CD14-positive monocyte (primary cell): ENCODE measurements around the gene ZRANB3. TPM values are rescaled to one million over a fixed set of nuclear protein-coding genes. Genes with fewer than 3 reads are reported as not detected.
A peak's percentile ranks its signal among the peaks of the same experiment; 100 is the strongest.

Source experiments
- DNase-seq, 3 donors: peaks; one replicate each; pipeline ENCODE4 v3.0.0-alpha.2; 2011 to 2022
- H2AFZ ChIP-seq: 2 replicates; pipeline ENCODE4 v1.6.0; 2012; ENCODE audit warnings: mild to moderate bottlenecking, low read depth, low read length, inconsistent platforms; ENCODE audit not compliant: insufficient read depth, poor library complexity, severe bottlenecking
- H3K27ac ChIP-seq, 2 donors: 1 replicate in 1 of 2; 2 replicates in 1 of 2; pipeline ENCODE4 v1.5.1; 2012 to 2013; ENCODE audit warnings: low read length in 2 of 2, control low read depth in 1 of 2, inconsistent platforms in 1 of 2, low read depth in 1 of 2, mild to moderate bottlenecking in 1 of 2
- H3K27me3 ChIP-seq, 2 donors: one replicate each; pipeline versions ENCODE4 v1.6.0 to v1.6.1; 2011 to 2013; ENCODE audit warnings: low read length in 2 of 2; ENCODE audit not compliant: control insufficient read depth in 2 of 2, insufficient read depth in 2 of 2
- H3K36me3 ChIP-seq, 2 donors: replicated peaks in 1 of 2; 1 replicate in 1 of 2; 2 replicates in 1 of 2; pipeline versions ENCODE4 v1.5.1 to v1.6.1; 2012 to 2013; ENCODE audit warnings: low read length in 2 of 2, control low read depth in 1 of 2, inconsistent platforms in 1 of 2, mild to moderate bottlenecking in 1 of 2; ENCODE audit not compliant: insufficient read depth in 2 of 2, control insufficient read depth in 1 of 2
- H3K4me1 ChIP-seq, 2 donors: 1 replicate in 1 of 2; 2 replicates in 1 of 2; pipeline versions ENCODE4 v1.5.1 to v1.6.1; 2012 to 2013; ENCODE audit warnings: low read length in 2 of 2, control low read depth in 1 of 2, inconsistent platforms in 1 of 2, mild to moderate bottlenecking in 1 of 2, moderate library complexity in 1 of 2; ENCODE audit not compliant: insufficient read depth in 2 of 2, control insufficient read depth in 1 of 2
- H3K4me2 ChIP-seq: replicated peaks from 2 replicates; pipeline ENCODE3; 2012; ENCODE audit warnings: low read length, moderate library complexity, mild to moderate bottlenecking; ENCODE audit not compliant: poor library complexity, severe bottlenecking; ENCODE audit errors: extremely low read depth
- H3K4me3 ChIP-seq, 3 experiments: fragments of 200-600 bp in 1 of 3; sonication (generic) in 1 of 3; replicated peaks in 1 of 3; 1 replicate in 2 of 3; 2 replicates in 1 of 3; pipeline ENCODE4 v1.5.1; 2011 to 2013; ENCODE audit warnings: low read length in 3 of 3, mild to moderate bottlenecking in 3 of 3, control low read depth in 2 of 3, low read depth in 2 of 3, inconsistent platforms in 1 of 3, moderate library complexity in 1 of 3
- H3K79me2 ChIP-seq: 2 replicates; pipeline ENCODE4 v1.6.0; 2012; ENCODE audit warnings: mild to moderate bottlenecking, control low read depth, inconsistent platforms, low read length, moderate library complexity; ENCODE audit not compliant: insufficient read depth
- H3K9ac ChIP-seq: 2 replicates; pipeline ENCODE4 v1.6.0; 2017; ENCODE audit warnings: low read length, mild to moderate bottlenecking; ENCODE audit not compliant: insufficient read depth, poor library complexity, severe bottlenecking
- H3K9me3 ChIP-seq, 2 donors: replicated peaks in 1 of 2; 1 replicate in 1 of 2; 2 replicates in 1 of 2; pipeline versions ENCODE4 v1.5.1 to v1.6.1; 2012 to 2013; ENCODE audit warnings: low read length in 2 of 2, control low read depth in 1 of 2; ENCODE audit not compliant: control insufficient read depth in 1 of 2, insufficient read depth in 1 of 2
- H4K20me1 ChIP-seq: 2 replicates; pipeline ENCODE4 v1.6.0; 2012; ENCODE audit warnings: mild to moderate bottlenecking, low read length, control low read depth, moderate library complexity; ENCODE audit not compliant: insufficient read depth
- H3K27ac Mint-ChIP-seq, 7 donors: one replicate each; pipeline ENCODE4 v1.8.0; 2020; ENCODE audit warnings: mild to moderate bottlenecking in 7 of 7, mixed read lengths in 7 of 7, moderate library complexity in 6 of 7, inconsistent platforms in 2 of 7
- H3K27me3 Mint-ChIP-seq, 3 donors: one replicate each; pipeline ENCODE4 v1.8.0; 2021 to 2022; ENCODE audit warnings: low read depth in 3 of 3, mild to moderate bottlenecking in 3 of 3, mixed read lengths in 3 of 3, moderate library complexity in 3 of 3, inconsistent platforms in 1 of 3
- H3K36me3 Mint-ChIP-seq, 2 donors: one replicate each; pipeline ENCODE4 v1.8.0; 2020; ENCODE audit warnings: mixed read lengths in 2 of 2, inconsistent platforms in 1 of 2, mild to moderate bottlenecking in 1 of 2
- H3K4me1 Mint-ChIP-seq: one replicate; pipeline ENCODE4 v1.8.0; 2020; ENCODE audit warnings: mild to moderate bottlenecking, mixed read lengths
- H3K4me3 Mint-ChIP-seq, 2 donors: one replicate each; pipeline ENCODE4 v1.8.0; 2020; ENCODE audit warnings: mild to moderate bottlenecking in 2 of 2, mixed read lengths in 2 of 2, moderate library complexity in 1 of 2
- H3K9me3 Mint-ChIP-seq, 7 donors: one replicate each; pipeline ENCODE4 v1.8.0; 2020 to 2022; ENCODE audit warnings: mixed read lengths in 7 of 7, mild to moderate bottlenecking in 6 of 7, moderate library complexity in 6 of 7, inconsistent platforms in 2 of 7
- CTCF ChIP-seq: fragments of 200-600 bp; IDR thresholded peaks from one replicate; pipeline ENCODE4 v1.8.0; 2022; ENCODE audit warnings: antibody characterized with exemption, mild to moderate bottlenecking
- WGBS: methylation state at CpG from one replicate; pipeline ENCODE4 v1.1.5; 2013; ENCODE audit warnings: missing lambda C conversion rate; ENCODE audit not compliant: insufficient coverage; 5-methylcytosine and 5-hydroxymethylcytosine counted together
- intact Hi-C, 2 donors: fragments of 100-400 bp; cut with micrococcal nuclease; formaldehyde crosslinking; loops; one replicate each; pipeline versions ENCODE4 v1.15.0 to v1.15.1; 2023
- polyA plus RNA-seq, 3 donors: library from polyadenylated mRNA; depleted of rRNA in 1 of 3; unstranded in 2 of 3; stranded (reverse) in 1 of 3; fragments of 300-500 nt in 2 of 3; fragments of >200 nt in 1 of 3; fragmentation: Illumina TruSeq in 2 of 3; gene quantifications; 1 replicate in 2 of 3; 2 replicates in 1 of 3; pipeline ENCODE4 v1.2.3, GENCODE V29; 2012 to 2021

Gene ZRANB3
- polyA plus RNA-seq, 3 donors: 0.47 to 3.5 (median 0.64) TPM

DNA sequence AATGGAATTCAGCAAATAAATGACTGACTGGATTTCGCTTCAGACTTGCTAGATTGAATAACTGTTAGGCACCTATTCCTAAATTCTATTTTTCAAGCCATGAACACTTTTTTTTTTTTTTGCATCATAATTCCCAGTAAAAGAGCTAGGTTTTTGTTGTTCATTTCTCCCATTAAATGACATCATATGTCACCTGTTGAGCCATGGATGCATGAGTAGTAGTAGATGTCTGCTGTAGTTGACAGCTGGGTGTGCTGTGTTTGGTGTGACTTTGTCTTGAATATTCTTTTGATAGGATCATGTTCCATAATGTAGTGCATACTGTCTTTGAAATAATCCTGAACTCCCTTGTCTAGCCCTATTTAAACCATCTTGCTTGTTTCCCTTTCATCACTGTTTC lies 363.7 kb downstream of the ZRANB3 start:
- Histone ChIP-seq H4K20me1 (no peaks in the 10 kb centered on the region), H3K27ac (no peak overlapping the region), H3K36me3 (peaks cover 79 to 99% of the 10 kb centered on the region in 2 donors), H3K79me2 (no peaks in the 10 kb centered on the region), H3K27me3 (no peaks in the 10 kb centered on the region), H3K9me3 (no peaks in the 10 kb centered on the region), H2AFZ (no peak overlapping the region), H3K4me3 (no peak overlapping the region), H3K9ac (no peak overlapping the region), H3K4me2 (no peak overlapping the region), H3K4me1 (no peaks in the 10 kb centered on the region)
- Mint-ChIP-seq H3K27me3 (no peaks in the 10 kb centered on the region), H3K4me3 (no peak overlapping the region), H3K27ac (no peak overlapping the region), H3K4me1 (no peaks in the 10 kb centered on the region), H3K9me3 (peaks cover 0 to 7% (median 0%) of the 10 kb centered on the region in 7 donors), H3K36me3 (peaks cover 87 to 90% of the 10 kb centered on the region in 2 donors)
- DNase-seq: no peak
- no peak for TF ChIP-seq CTCF
- WGBS: no CpG with 5 or more reads among the region's 1 CpG
- intact Hi-C loops: no loop called here

DNA sequence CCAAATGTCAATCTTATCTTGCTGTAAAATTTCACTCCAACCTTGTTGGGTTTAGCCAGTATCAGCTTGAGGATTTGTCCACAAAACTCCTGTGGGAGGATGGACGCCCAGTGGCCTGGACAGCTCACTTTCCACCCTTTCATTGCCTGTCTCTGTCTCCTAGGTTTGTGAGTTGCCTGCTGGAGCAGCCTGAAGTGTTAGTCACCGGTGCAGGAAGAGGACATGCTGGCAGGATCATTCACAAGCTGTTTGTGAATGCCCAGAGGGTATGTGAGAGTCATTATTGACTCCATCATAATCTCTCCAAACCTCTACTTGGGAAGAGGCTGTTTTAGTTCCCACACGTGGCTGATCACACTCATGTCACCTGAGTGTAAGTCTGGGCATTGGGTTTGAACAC lies 366.6 kb downstream of the ZRANB3 start:
- Mint-ChIP-seq H3K27me3 (peaks cover 0 to 1% (median 0%) of the 10 kb centered on the region in 3 donors), H3K4me1 (no peaks in the 10 kb centered on the region), H3K9me3 (no peaks in the 10 kb centered on the region), H3K36me3 (peaks cover 77 to 84% of the 10 kb centered on the region in 2 donors), H3K4me3 (no peak overlapping the region), H3K27ac (peak overlapping the region in 1 of 7 donors; percentile 18)
- no peaks in the 10 kb centered on the region for H3K9me3 ChIP-seq
- H3K27ac ChIP-seq: no peak overlapping the region
- no peaks in the 10 kb centered on the region for H3K4me1 ChIP-seq
- peaks cover 70 to 90% of the 10 kb centered on the region in 2 donors for H3K36me3 ChIP-seq
- no peaks in the 10 kb centered on the region for H3K27me3 ChIP-seq
- no CpG with 5 or more reads among the region's 3 CpGs for WGBS
- H4K20me1 ChIP-seq: no peaks in the 10 kb centered on the region
- intact Hi-C loops: no loop called here
- no peak overlapping the region for H3K9ac ChIP-seq
- no peaks in the 10 kb centered on the region for H3K79me2 ChIP-seq
- no peak overlapping the region for H3K4me2 ChIP-seq
- no peak for DNase-seq
- no peak overlapping the region for H2AFZ ChIP-seq
- no peak for TF ChIP-seq CTCF
- H3K4me3 ChIP-seq: no peak overlapping the region
